Measurements from ENCODE around the gene CSF2RB. TPM values are rescaled to one million over a fixed set of nuclear protein-coding genes. Genes with fewer than 3 reads are reported as not detected.
A peak's percentile ranks its signal among the peaks of the same experiment; 100 is the strongest.

Gene CSF2RB
- total RNA-seq: 20.6 and 24.9 TPM in 2 replicates
- polyA plus RNA-seq: 68.2 and 100 TPM in 2 replicates
- 31.6 and 44.4 TPM in 2 replicates for polyA plus RNA-seq (2011; cell fraction: cytosol; rRNA removed)
- polyA plus RNA-seq (2011; cell fraction: nucleus; rRNA removed): 67.6 and 71.3 TPM in 2 replicates
- 33.4 and 53.4 TPM in 2 replicates for polyA plus RNA-seq (2012)
- 68.3 and 84.4 TPM in 2 replicates for polyA minus RNA-seq
- polyA minus RNA-seq (2011; cell fraction: cytosol; rRNA and poly(A)+ RNA removed): not detected
- 19.7 and 28.6 TPM in 2 replicates for polyA minus RNA-seq (2011; cell fraction: nucleus; rRNA and poly(A)+ RNA removed)
- Bru-seq, nascent RNA: percentile 53 among the genes with signal in this experiment
- percentile 75 among the genes with signal in this experiment for BruChase-seq, experiment 1, labeled RNA remaining after a 6-hour chase
- BruChase-seq, experiment 2, labeled RNA remaining after a 2-hour chase: percentile 58 among the genes with signal in this experiment
- long read RNA-seq, full-length matches to known transcripts: 10 of 44 reads
- long read RNA-seq, partial matches to known transcripts: 27 of 44 reads
- long read RNA-seq, other reads (novel, unspliced or antisense): 7 of 44 reads

GRCh38 chr22:36913427-36914389 is at the start of gene CSF2RB:
Gene CSF2RB (plus strand): TSS chr22:36913628. CDS start chr22:36922208, 8,580 bp downstream.
- peaks cover 9% of the 10 kb centered on the region for H3K79me2 ChIP-seq (ENCODE audit: control insufficient read depth, insufficient read depth, low read length)
- H3K4me3 ChIP-seq (replicated peaks in 1 of 3; ENCODE audit: insufficient read depth in 1 of 3, low read depth in 1 of 3, low read length in 3 of 3): peak within 1 kb of the TSS; percentile 45 to 76 (median 56)
- no TSS peak for BruUV-seq (replicated peaks)
- POLR2A ChIA-PET: no interaction called here
- H3K27ac ChIP-seq (ENCODE audit: insufficient read depth, low read depth, low read length): peak within 1 kb of the TSS; percentile 68
- no peaks in the 10 kb centered on the region for H3K9me3 ChIP-seq (replicated peaks; ENCODE audit: control insufficient read depth, insufficient read depth, low read length)
- TF ChIP-seq POLR2A (IDR thresholded peaks at IDR 0.05; ENCODE audit: low read depth, low read length): peak; percentile 36
- TF ChIP-seq MYC (IDR thresholded peaks at IDR 0.05; ENCODE audit: low read depth, low read length): no peak
- no peak for TF ChIP-seq GATA2 (IDR thresholded peaks at IDR 0.05; ENCODE audit: insufficient read depth, insufficient read length, low read depth, low read length)
- TF ChIP-seq EZH2 (IDR thresholded peaks at IDR 0.05; ENCODE audit: borderline replicate concordance, low read depth, low read length, severe bottlenecking): no peak
- TF ChIP-seq CTCF (IDR thresholded peaks at IDR 0.05; ENCODE audit: extremely low read depth in 1 of 2, insufficient read depth in 1 of 2, low read depth in 1 of 2, low read length in 2 of 2): no peak
- peak; percentile 62 for TF ChIP-seq MAX (IDR thresholded peaks at IDR 0.05; ENCODE audit: insufficient read depth, insufficient read length)
- TF ChIP-seq POLR2AphosphoS5 (IDR thresholded peaks at IDR 0.05; ENCODE audit: insufficient read depth, low read depth, low read length): no peak
- no peak for TF ChIP-seq JUN (IDR thresholded peaks at IDR 0.05; ENCODE audit: borderline replicate concordance, insufficient read depth, insufficient read length, low read depth)
- no peak for TF ChIP-seq FOS (IDR thresholded peaks at IDR 0.05; ENCODE audit: borderline replicate concordance, insufficient read depth, low read length)
- no peaks in the 10 kb centered on the region for H3K9me1 ChIP-seq (replicated peaks; ENCODE audit: control insufficient read depth, extremely low read depth, insufficient read depth, low read length)
- FAIRE-seq (peak; percentile 92), DNase-seq (ENCODE audit: low read depth, low spot score) (peak; percentile 78)
- intact Hi-C loops (cut with micrococcal nuclease) (loop anchor here (1.0 to 2.0 kb wide), 2 partner anchors 34 to 41 kb away; no protein-coding TSS in a partner anchor), dilution Hi-C loops (cut with MboI; ENCODE audit: extremely low pct_ligation_motif_present, low sequenced_read_pairs) (no loop called here)
- H2AFZ ChIP-seq (ENCODE audit: low read depth, low read length): peak within 1 kb of the TSS; percentile 90
- no peaks in the 10 kb centered on the region for H3K27me3 ChIP-seq (ENCODE audit: control insufficient read depth in 2 of 2, insufficient read depth in 2 of 2, low read length in 2 of 2)
- no peaks in the 10 kb centered on the region for H4K20me1 ChIP-seq (replicated peaks; ENCODE audit: control insufficient read depth, extremely low read depth, insufficient read depth, low read length)
- peak within 1 kb of the TSS; percentile 91 for H3K4me2 ChIP-seq (ENCODE audit: insufficient read depth, low read length)
- CTCF ChIA-PET: interaction anchor here (0.6 to 3.8 kb wide), 8 partner anchors 12 to 63 kb away, joined by 3 to 9 read pairs (median 4); no protein-coding TSS in a partner anchor
- no peaks in the 10 kb centered on the region for H3K36me3 ChIP-seq (ENCODE audit: control insufficient read depth in 2 of 2, extremely low read depth in 1 of 2, insufficient read depth in 2 of 2, low read length in 2 of 2)
- peaks cover 25% of the 10 kb centered on the region for H3K4me1 ChIP-seq (ENCODE audit: control insufficient read depth, extremely low read depth, insufficient read depth, low read length)
- H3K9ac ChIP-seq (replicated peaks; ENCODE audit: extremely low read depth, insufficient read depth, low read length): peak within 1 kb of the TSS; percentile 71
